ENCODE results near the gene ZNF428.

DNA sequence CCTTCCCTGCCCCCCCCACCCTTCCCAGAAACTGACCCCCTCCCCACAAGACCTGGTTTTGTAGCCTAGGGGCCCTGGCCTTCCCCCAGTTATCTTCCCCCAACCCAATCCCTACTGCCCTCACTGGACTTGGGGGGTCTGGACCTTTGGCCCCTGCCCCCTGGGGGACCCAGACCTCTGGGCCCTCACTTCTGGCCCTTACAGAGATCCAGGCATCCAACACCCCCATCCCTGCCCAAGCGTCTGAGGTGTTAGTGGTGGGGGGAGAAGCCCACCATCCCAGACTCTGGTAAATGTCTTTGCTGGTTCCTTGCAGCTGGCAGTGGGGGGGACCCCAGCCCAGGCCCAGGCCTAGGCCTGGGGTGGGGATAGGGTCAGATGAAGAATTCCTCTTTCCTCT, 3.5 kb upstream of the ZNF428 start:
- TF ChIP-seq, protein P1, sequence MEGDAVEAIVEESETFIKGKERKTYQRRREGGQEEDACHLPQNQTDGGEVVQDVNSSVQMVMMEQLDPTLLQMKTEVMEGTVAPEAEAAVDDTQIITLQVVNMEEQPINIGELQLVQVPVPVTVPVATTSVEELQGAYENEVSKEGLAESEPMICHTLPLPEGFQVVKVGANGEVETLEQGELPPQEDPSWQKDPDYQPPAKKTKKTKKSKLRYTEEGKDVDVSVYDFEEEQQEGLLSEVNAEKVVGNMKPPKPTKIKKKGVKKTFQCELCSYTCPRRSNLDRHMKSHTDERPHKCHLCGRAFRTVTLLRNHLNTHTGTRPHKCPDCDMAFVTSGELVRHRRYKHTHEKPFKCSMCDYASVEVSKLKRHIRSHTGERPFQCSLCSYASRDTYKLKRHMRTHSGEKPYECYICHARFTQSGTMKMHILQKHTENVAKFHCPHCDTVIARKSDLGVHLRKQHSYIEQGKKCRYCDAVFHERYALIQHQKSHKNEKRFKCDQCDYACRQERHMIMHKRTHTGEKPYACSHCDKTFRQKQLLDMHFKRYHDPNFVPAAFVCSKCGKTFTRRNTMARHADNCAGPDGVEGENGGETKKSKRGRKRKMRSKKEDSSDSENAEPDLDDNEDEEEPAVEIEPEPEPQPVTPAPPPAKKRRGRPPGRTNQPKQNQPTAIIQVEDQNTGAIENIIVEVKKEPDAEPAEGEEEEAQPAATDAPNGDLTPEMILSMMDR (IDR thresholded peaks at IDR 0.05; ENCODE audit: low read depth, low read length, missing input control), result no peak
- TF ChIP-seq FOXA2 (IDR thresholded peaks at IDR 0.05) (no peak), JUND (IDR thresholded peaks at IDR 0.05) (no peak)
- TF ChIP-seq, protein P2, sequence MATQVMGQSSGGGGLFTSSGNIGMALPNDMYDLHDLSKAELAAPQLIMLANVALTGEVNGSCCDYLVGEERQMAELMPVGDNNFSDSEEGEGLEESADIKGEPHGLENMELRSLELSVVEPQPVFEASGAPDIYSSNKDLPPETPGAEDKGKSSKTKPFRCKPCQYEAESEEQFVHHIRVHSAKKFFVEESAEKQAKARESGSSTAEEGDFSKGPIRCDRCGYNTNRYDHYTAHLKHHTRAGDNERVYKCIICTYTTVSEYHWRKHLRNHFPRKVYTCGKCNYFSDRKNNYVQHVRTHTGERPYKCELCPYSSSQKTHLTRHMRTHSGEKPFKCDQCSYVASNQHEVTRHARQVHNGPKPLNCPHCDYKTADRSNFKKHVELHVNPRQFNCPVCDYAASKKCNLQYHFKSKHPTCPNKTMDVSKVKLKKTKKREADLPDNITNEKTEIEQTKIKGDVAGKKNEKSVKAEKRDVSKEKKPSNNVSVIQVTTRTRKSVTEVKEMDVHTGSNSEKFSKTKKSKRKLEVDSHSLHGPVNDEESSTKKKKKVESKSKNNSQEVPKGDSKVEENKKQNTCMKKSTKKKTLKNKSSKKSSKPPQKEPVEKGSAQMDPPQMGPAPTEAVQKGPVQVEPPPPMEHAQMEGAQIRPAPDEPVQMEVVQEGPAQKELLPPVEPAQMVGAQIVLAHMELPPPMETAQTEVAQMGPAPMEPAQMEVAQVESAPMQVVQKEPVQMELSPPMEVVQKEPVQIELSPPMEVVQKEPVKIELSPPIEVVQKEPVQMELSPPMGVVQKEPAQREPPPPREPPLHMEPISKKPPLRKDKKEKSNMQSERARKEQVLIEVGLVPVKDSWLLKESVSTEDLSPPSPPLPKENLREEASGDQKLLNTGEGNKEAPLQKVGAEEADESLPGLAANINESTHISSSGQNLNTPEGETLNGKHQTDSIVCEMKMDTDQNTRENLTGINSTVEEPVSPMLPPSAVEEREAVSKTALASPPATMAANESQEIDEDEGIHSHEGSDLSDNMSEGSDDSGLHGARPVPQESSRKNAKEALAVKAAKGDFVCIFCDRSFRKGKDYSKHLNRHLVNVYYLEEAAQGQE (IDR thresholded peaks at IDR 0.05), result no peak
